ACC112 (cell line): ENCODE results near the gene SLC22A15.

Source experiments
- H2AFZ ChIP-seq: fragments of 200-600 bp; sonication (generic); one replicate; pipeline ENCODE4 v1.6.0; 2017; ENCODE audit warnings: antibody characterized with exemption, low read length; ENCODE audit not compliant: unreplicated experiment
- H3K27ac ChIP-seq: fragments of 200-600 bp; sonication (generic); 2 replicates; pipeline ENCODE4 v1.5.1; 2014; ENCODE audit warnings: low read depth, mild to moderate bottlenecking, antibody characterized with exemption, low read length, moderate library complexity
- H3K27me3 ChIP-seq: fragments of 200-600 bp; sonication (generic); 2 replicates; pipeline ENCODE4 v1.6.1; 2014; ENCODE audit warnings: mild to moderate bottlenecking, antibody characterized with exemption, low read length, moderate library complexity, mixed read lengths; ENCODE audit not compliant: insufficient read depth
- H3K36me3 ChIP-seq: fragments of 200-600 bp; sonication (generic); 2 replicates; pipeline ENCODE4 v1.6.1; 2016; ENCODE audit warnings: mild to moderate bottlenecking, antibody characterized with exemption, low read length, moderate library complexity, mixed read lengths; ENCODE audit not compliant: insufficient read depth
- H3K4me1 ChIP-seq: fragments of 200-600 bp; sonication (generic); one replicate; pipeline ENCODE4 v1.6.1; 2016; ENCODE audit warnings: low read length, mixed read lengths; ENCODE audit not compliant: insufficient read depth, unreplicated experiment, control insufficient read depth
- H3K4me3 ChIP-seq: fragments of 200-600 bp; sonication (generic); 2 replicates; pipeline ENCODE4 v1.5.1; 2014; ENCODE audit warnings: mild to moderate bottlenecking, low read depth, low read length
- H3K79me2 ChIP-seq: fragments of 200-600 bp; sonication (generic); one replicate; pipeline ENCODE4 v1.6.0; 2016; ENCODE audit warnings: low read length; ENCODE audit not compliant: control insufficient read depth, unreplicated experiment, insufficient read depth

Gene SLC22A15

GRCh38 chr1:115976062-115976920 lies at the start of gene SLC22A15:
Gene SLC22A15 (plus strand): TSS chr1:115976513. CDS start chr1:115976628, 115 bp downstream.
- Histone ChIP-seq H2AFZ (peak within 1 kb of the TSS; percentile 89), H3K4me3 (peak within 1 kb of the TSS; percentile 82), H3K36me3 (no peaks in the 10 kb centered on the region), H3K27me3 (no peaks in the 10 kb centered on the region), H3K4me1 (peaks cover 24% of the 10 kb centered on the region), H3K27ac (peak within 1 kb of the TSS; percentile 73), H3K79me2 (peaks cover 41% of the 10 kb centered on the region)

GRCh38 chr1:115927971-115928370 lies 48.3 kb upstream of the SLC22A15 start:
- Histone ChIP-seq H3K4me3 (no peak overlapping the region), H3K36me3 (no peaks in the 10 kb centered on the region), H3K79me2 (no peaks in the 10 kb centered on the region), H3K27ac (no peak overlapping the region), H3K27me3 (no peaks in the 10 kb centered on the region), H3K4me1 (peaks cover 12% of the 10 kb centered on the region), H2AFZ (no peak overlapping the region)

- H3K4me3 ChIP-seq: peak overlapping the region; percentile 54
- H3K27ac ChIP-seq: no peak overlapping the region
- H3K36me3 ChIP-seq: no peaks in the 10 kb centered on the region
- H3K79me2 ChIP-seq: no peaks in the 10 kb centered on the region
- peak overlapping the region; percentile 85 for H2AFZ ChIP-seq
- H3K27me3 ChIP-seq: no peaks in the 10 kb centered on the region
- peaks cover 12% of the 10 kb centered on the region for H3K4me1 ChIP-seq
Observed at GRCh38 chr1:115929881-115930280, 46.4 kb upstream of the SLC22A15 start.

DNA sequence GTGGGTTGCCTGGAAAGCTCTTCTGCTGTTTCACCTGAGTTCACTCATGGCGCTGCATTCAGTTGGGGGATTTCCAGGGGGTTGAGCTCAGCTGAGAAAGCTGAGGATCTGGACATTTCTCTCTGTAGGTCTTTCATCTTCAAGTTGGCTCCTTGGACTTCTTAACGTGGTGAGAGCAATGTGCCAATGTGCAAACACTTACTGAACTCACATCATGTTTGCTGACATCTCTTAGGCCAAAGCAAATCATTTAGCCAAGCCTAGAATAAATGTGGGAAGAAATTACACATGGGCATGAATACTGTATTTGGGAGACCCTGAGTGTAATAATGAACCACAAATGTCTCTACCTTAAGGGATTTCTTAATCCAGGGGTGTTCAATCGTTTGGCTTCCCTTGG lies 42.7 kb upstream of the SLC22A15 start:
- Histone ChIP-seq H3K27ac (no peak overlapping the region), H3K27me3 (no peaks in the 10 kb centered on the region), H3K4me3 (no peak overlapping the region), H3K4me1 (peaks cover 12% of the 10 kb centered on the region), H3K36me3 (no peaks in the 10 kb centered on the region), H3K79me2 (no peaks in the 10 kb centered on the region), H2AFZ (no peak overlapping the region)

DNA sequence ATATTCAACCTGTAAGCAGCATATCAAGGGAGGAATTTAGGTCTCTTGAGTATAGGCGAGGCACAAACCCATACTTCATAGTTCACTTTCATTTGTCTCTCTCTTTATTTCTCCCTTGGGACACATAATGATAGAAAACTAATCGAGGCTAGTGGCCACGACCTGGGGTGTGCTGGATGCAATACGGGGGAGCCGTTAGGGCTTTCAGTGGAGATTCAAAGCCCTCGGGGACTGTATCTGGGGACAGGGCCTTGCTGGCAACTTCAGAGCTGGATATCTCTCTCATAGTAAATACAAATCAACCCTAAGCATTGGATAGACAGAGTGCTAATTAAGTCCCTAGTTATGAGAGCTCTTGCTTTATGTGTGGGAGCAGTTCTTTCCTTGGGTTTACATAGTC lies 36.9 kb upstream of the SLC22A15 start:
- no peaks in the 10 kb centered on the region for H3K4me1 ChIP-seq
- no peaks in the 10 kb centered on the region for H3K36me3 ChIP-seq
- H2AFZ ChIP-seq: no peak overlapping the region
- H3K27ac ChIP-seq: no peak overlapping the region
- no peaks in the 10 kb centered on the region for H3K79me2 ChIP-seq
- H3K4me3 ChIP-seq: no peak overlapping the region
- H3K27me3 ChIP-seq: no peaks in the 10 kb centered on the region

- Histone ChIP-seq H3K4me3 (no peak overlapping the region), H2AFZ (no peak overlapping the region), H3K4me1 (peaks cover 4% of the 10 kb centered on the region), H3K36me3 (no peaks in the 10 kb centered on the region), H3K27me3 (no peaks in the 10 kb centered on the region), H3K27ac (no peak overlapping the region), H3K79me2 (no peaks in the 10 kb centered on the region)
Observed at GRCh38 chr1:115946116-115946515, 30.2 kb upstream of the SLC22A15 start.

DNA sequence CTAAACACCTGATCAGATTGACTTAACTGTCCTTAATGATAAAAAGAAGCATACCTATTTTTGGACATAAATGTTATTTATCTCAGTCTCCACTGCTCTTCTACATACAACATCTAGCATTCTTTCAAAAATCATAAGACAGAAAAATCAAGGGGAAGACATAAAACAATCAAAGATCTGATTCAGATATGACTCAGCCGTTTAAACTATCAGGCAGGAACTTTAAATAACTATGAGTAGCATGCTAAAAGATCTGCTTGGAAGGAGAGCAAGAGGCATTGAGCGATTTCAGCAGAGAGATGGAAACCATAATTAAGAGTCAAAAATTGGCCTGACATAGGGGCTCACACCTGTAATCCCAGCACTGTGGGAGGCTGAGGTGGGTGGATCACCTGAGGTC lies 27.2 kb upstream of the SLC22A15 start:
- Histone ChIP-seq H3K36me3 (no peaks in the 10 kb centered on the region), H3K79me2 (no peaks in the 10 kb centered on the region), H2AFZ (no peak overlapping the region), H3K4me1 (peaks cover 4% of the 10 kb centered on the region), H3K27ac (no peak overlapping the region), H3K27me3 (no peaks in the 10 kb centered on the region), H3K4me3 (no peak overlapping the region)

GRCh38 chr1:115951560-115951959 lies 24.8 kb upstream of the SLC22A15 start:
- H3K4me3 ChIP-seq: no peak overlapping the region
- H3K4me1 ChIP-seq: peaks cover 4% of the 10 kb centered on the region
- no peak overlapping the region for H2AFZ ChIP-seq
- no peak overlapping the region for H3K27ac ChIP-seq
- H3K79me2 ChIP-seq: no peaks in the 10 kb centered on the region
- no peaks in the 10 kb centered on the region for H3K36me3 ChIP-seq
- no peaks in the 10 kb centered on the region for H3K27me3 ChIP-seq

- no peak overlapping the region for H3K4me3 ChIP-seq
- no peaks in the 10 kb centered on the region for H3K79me2 ChIP-seq
- no peak overlapping the region for H2AFZ ChIP-seq
- peaks cover 4% of the 10 kb centered on the region for H3K4me1 ChIP-seq
- no peaks in the 10 kb centered on the region for H3K36me3 ChIP-seq
- no peak overlapping the region for H3K27ac ChIP-seq
- 0 out of 2 replicates have a peak, but pooled peaks cover 4% of the 10 kb centered on the region for H3K27me3 ChIP-seq
Observed at GRCh38 chr1:115952547-115952946, 23.8 kb upstream of the SLC22A15 start.

- Histone ChIP-seq H3K4me3 (no peak overlapping the region), H3K36me3 (no peaks in the 10 kb centered on the region), H3K27ac (no peak overlapping the region), H3K27me3 (peaks cover 10% of the 10 kb centered on the region; the same call in 1 of the 2 replicates), H2AFZ (no peak overlapping the region), H3K79me2 (no peaks in the 10 kb centered on the region), H3K4me1 (peaks cover 4% of the 10 kb centered on the region)
Observed at GRCh38 chr1:115953180-115953579, 23.1 kb upstream of the SLC22A15 start.

GRCh38 chr1:115954684-115955083 lies 21.6 kb upstream of the SLC22A15 start:
- no peaks in the 10 kb centered on the region for H3K36me3 ChIP-seq
- no peak overlapping the region for H3K27ac ChIP-seq
- peaks cover 18% of the 10 kb centered on the region for H3K27me3 ChIP-seq
- H2AFZ ChIP-seq: no peak overlapping the region
- no peak overlapping the region for H3K4me3 ChIP-seq
- no peaks in the 10 kb centered on the region for H3K4me1 ChIP-seq
- H3K79me2 ChIP-seq: no peaks in the 10 kb centered on the region
